Tongue (tissue), 2 donors: ENCODE data around the gene H2BK1. TPM values are rescaled to one million over a fixed set of nuclear protein-coding genes. Genes with fewer than 3 reads are reported as not detected.
A peak's percentile ranks its signal among the peaks of the same experiment; 100 is the strongest.

Experiments used
- DNase-seq: peaks from one replicate; pipeline ENCODE4 v3.0.0-alpha.2; 2015
- total RNA-seq: library from RNA; depleted of rRNA; stranded (reverse); fragments of >200 nt; gene quantifications from one replicate; pipeline ENCODE4 v1.2.3, GENCODE V29; 2014

H2BK1 gene
- total RNA-seq, 1 donor from 2014 or later, result not detected

- DNase-seq, result no peak
Observed at GRCh38 chr7:151178236-151178635, 32.1 kb downstream of the H2BK1 start.

GRCh38 chr7:151177310-151177709 lies 33.0 kb downstream of the H2BK1 start:
- no peak for DNase-seq

- DNase-seq, result no peak
Observed at GRCh38 chr7:151176401-151176800, 33.9 kb downstream of the H2BK1 start.

GRCh38 chr7:151175793-151176311 lies 34.4 kb downstream of the H2BK1 start:
- no peak for DNase-seq

GRCh38 chr7:151175047-151175792 lies 35.1 kb downstream of the H2BK1 start:
- DNase-seq, result no peak

- DNase-seq, result peak; percentile 70
Observed at GRCh38 chr7:151174246-151175046, 35.8 kb downstream of the H2BK1 start.

GRCh38 chr7:151173386-151174245 lies 36.7 kb downstream of the H2BK1 start:
- no peak for DNase-seq

- peak; percentile 90 for DNase-seq
Observed at GRCh38 chr7:151172273-151173141, 37.8 kb downstream of the H2BK1 start.

- DNase-seq, result no peak
Observed at GRCh38 chr7:151168787-151169162, 41.5 kb downstream of the H2BK1 start.

- peak; percentile 47 for DNase-seq
Observed at GRCh38 chr7:151168003-151168786, 42.1 kb downstream of the H2BK1 start.

- DNase-seq, result peak; percentile 67
Observed at GRCh38 chr7:151167197-151167961, 42.9 kb downstream of the H2BK1 start, which contains the start of gene GBX1. TSS of gene GBX1 (minus strand) at chr7:151167694. CDS start at chr7:151167548, 146 bp downstream.

GRCh38 chr7:151166629-151167196 lies 43.6 kb downstream of the H2BK1 start:
- no peak for DNase-seq

GRCh38 chr7:151161757-151162156 lies 48.5 kb downstream of the H2BK1 start:
- DNase-seq, result no peak

Other genes starting within 250 kb of the H2BK1 start
- 16.5 TPM for gene KCNH2, start 232.2 kb downstream of the H2BK1 start, total RNA-seq
- 7.0 TPM for gene NOS3, start 219.5 kb downstream of the H2BK1 start, total RNA-seq
- 25.8 TPM for gene ATG9B, start 186.0 kb downstream of the H2BK1 start, total RNA-seq
- gene ABCB8, start 182.0 kb downstream of the H2BK1 start, total RNA-seq, result 28.6 TPM
- gene ASIC3, start 162.0 kb downstream of the H2BK1 start, total RNA-seq, result 0.51 TPM
- gene CDK5, start 152.6 kb downstream of the H2BK1 start, total RNA-seq, result 6.8 TPM
- gene SLC4A2, start 150.9 kb downstream of the H2BK1 start, total RNA-seq, result 52.6 TPM
- 95.2 TPM for gene FASTK, start 129.7 kb downstream of the H2BK1 start, total RNA-seq
- 18.0 TPM for gene TMUB1, start 127.0 kb downstream of the H2BK1 start, total RNA-seq
- 31.4 TPM for gene AGAP3, start 124.0 kb downstream of the H2BK1 start, total RNA-seq
- gene GBX1, start 42.8 kb downstream of the H2BK1 start, total RNA-seq, result not detected
- 4.9 TPM for gene ASB10, start 23.2 kb downstream of the H2BK1 start, total RNA-seq
- 36.9 TPM for gene ABCF2, start 16.7 kb upstream of the H2BK1 start, total RNA-seq
- gene CHPF2, start 22.0 kb upstream of the H2BK1 start, total RNA-seq, result 29.2 TPM
- gene SMARCD3, start 38.2 kb upstream of the H2BK1 start, total RNA-seq, result 72.5 TPM
- gene NUB1, start 131.3 kb upstream of the H2BK1 start, total RNA-seq, result 27.8 TPM
- 13.1 TPM for gene WDR86, start 199.6 kb upstream of the H2BK1 start, total RNA-seq
- gene CRYGN, start 229.7 kb upstream of the H2BK1 start, total RNA-seq, result not detected